CD4-positive, alpha-beta memory T cell (primary cell): ENCODE data around the gene MTR. TPM values are rescaled to one million over a fixed set of nuclear protein-coding genes. Genes with fewer than 3 reads are reported as not detected.

Experiments
- CTCF ChIA-PET: fragments of 350-600 bp; sonication (Branson Sonifier 250); formaldehyde crosslinking; loops from one replicate; lab custom pipeline; 2021; ENCODE audit warnings: inconsistent platforms; ENCODE audit not compliant: partially characterized antibody; lab: Charles Lee
- POLR2A ChIA-PET: fragments of 350-600 bp; sonication (Branson Sonifier 250); formaldehyde crosslinking; loops from one replicate; lab custom pipeline; 2021; ENCODE audit not compliant: partially characterized antibody; lab: Charles Lee
- DNase-seq, 5 donors: peaks; one replicate each; pipeline versions ENCODE4 v3.0.0 to v3.0.0-alpha.2; 2020 to 2022; ENCODE audit warnings: mixed read lengths in 1 of 5
- H3K27ac ChIP-seq: one replicate; pipeline ENCODE4 v1.7.0; 2013; ENCODE audit warnings: low read depth, low read length
- H3K27me3 ChIP-seq: 2 replicates; pipeline ENCODE4 v1.7.0; 2013; ENCODE audit warnings: mild to moderate bottlenecking, low read length, moderate library complexity; ENCODE audit not compliant: insufficient read depth
- H3K36me3 ChIP-seq: 2 replicates; pipeline ENCODE4 v1.7.0; 2013; ENCODE audit warnings: mild to moderate bottlenecking, low read length, moderate library complexity; ENCODE audit not compliant: insufficient read depth
- H3K4me1 ChIP-seq: 2 replicates; pipeline ENCODE4 v1.7.0; 2013; ENCODE audit warnings: mild to moderate bottlenecking, low read length, moderate library complexity; ENCODE audit not compliant: insufficient read depth
- H3K4me3 ChIP-seq, 2 donors: one replicate each; pipeline ENCODE4 v1.7.0; 2013; ENCODE audit warnings: low read length in 2 of 2, mild to moderate bottlenecking in 1 of 2
- H3K9me3 ChIP-seq, 2 donors: one replicate each; pipeline ENCODE4 v1.7.0; 2013; ENCODE audit warnings: low read length in 2 of 2, control low read depth in 1 of 2; ENCODE audit not compliant: control insufficient read depth in 1 of 2
- H3K27ac Mint-ChIP-seq, 7 donors: one replicate each; pipeline ENCODE4 v1.8.0; 2020 to 2021; ENCODE audit warnings: mixed read lengths in 7 of 7, mild to moderate bottlenecking in 6 of 7, inconsistent platforms in 3 of 7, moderate library complexity in 3 of 7
- H3K27me3 Mint-ChIP-seq, 2 donors: one replicate each; pipeline ENCODE4 v1.8.0; 2020 to 2021; ENCODE audit warnings: mixed read lengths in 2 of 2
- H3K36me3 Mint-ChIP-seq, 2 donors: one replicate each; pipeline ENCODE4 v1.8.0; 2020 to 2021; ENCODE audit warnings: mixed read lengths in 2 of 2, inconsistent platforms in 1 of 2, mild to moderate bottlenecking in 1 of 2
- H3K4me1 Mint-ChIP-seq, 4 donors: one replicate each; pipeline ENCODE4 v1.8.0; 2020 to 2021; ENCODE audit warnings: mixed read lengths in 4 of 4, mild to moderate bottlenecking in 1 of 4
- H3K4me3 Mint-ChIP-seq, 8 donors: one replicate each; pipeline ENCODE4 v1.8.0; 2020 to 2021; ENCODE audit warnings: mixed read lengths in 8 of 8, mild to moderate bottlenecking in 7 of 8, moderate library complexity in 6 of 8, inconsistent platforms in 3 of 8
- H3K9me3 Mint-ChIP-seq, 8 donors: one replicate each; pipeline ENCODE4 v1.8.0; 2020 to 2021; ENCODE audit warnings: mixed read lengths in 8 of 8, mild to moderate bottlenecking in 5 of 8, inconsistent platforms in 3 of 8, moderate library complexity in 1 of 8
- intact Hi-C: fragments of 100-400 bp; cut with micrococcal nuclease; formaldehyde crosslinking; loops from one replicate; pipeline ENCODE4 v1.15.1; 2023
- polyA plus RNA-seq, 2 donors: library from polyadenylated mRNA; unstranded; fragments of 300-500 nt; fragmentation: Illumina TruSeq; gene quantifications; one replicate each; pipeline ENCODE4 v1.2.3, GENCODE V29; 2021
- total RNA-seq, 2 experiments: library from RNA; stranded (reverse); gene quantifications; one replicate each; pipeline ENCODE4 v1.2.3, GENCODE V29; 2021

MTR gene
- total and polyA plus RNA-seq, 4 experiments from 2014 or later = 5.6 to 71.0 (median 45.5) TPM

DNA sequence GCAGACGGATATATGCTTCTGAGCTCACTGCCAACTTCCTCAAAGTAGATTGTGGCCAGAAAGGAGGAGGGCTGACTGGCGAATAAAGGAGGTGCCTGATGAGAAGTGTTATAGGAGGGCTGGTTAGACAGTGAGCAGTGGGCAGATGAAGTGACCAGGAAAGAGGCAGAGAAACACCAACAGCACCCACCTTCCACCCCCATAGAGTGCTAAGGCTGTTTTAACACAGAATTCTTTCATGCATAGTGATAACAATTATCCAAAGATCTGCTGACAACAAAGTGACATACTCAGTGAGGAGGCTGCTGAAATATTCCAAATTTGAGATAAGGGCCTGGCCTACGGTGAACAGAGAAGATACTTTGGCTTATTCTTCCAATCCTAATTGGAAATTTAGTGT is 21.2 kb upstream of the MTR start:
- intact Hi-C loops = no loop called here
- Histone ChIP-seq H3K4me1 (no peaks in the 10 kb centered on the region), H3K27ac (no peak overlapping the region), H3K9me3 (no peaks in the 10 kb centered on the region), H3K4me3 (no peak overlapping the region), H3K27me3 (peaks cover 3% of the 10 kb centered on the region), H3K36me3 (no peaks in the 10 kb centered on the region)
- Mint-ChIP-seq H3K36me3 (peaks cover 0 to 6% of the 10 kb centered on the region in 2 donors), H3K4me3 (no peak overlapping the region), H3K4me1 (no peaks in the 10 kb centered on the region), H3K27me3 (peaks cover 14 to 26% of the 10 kb centered on the region in 2 donors), H3K9me3 (peaks cover 0 to 17% (median 7%) of the 10 kb centered on the region in 8 donors), H3K27ac (no peak overlapping the region)
- no peak for DNase-seq
- ChIA-PET POLR2A (interaction anchor here (0.6 to 0.7 kb wide), 2 partner anchors 21 to 78 kb away, joined by 4 to 5 read pairs; partner anchors contain the start of gene MTR), CTCF (no interaction called here)

DNA sequence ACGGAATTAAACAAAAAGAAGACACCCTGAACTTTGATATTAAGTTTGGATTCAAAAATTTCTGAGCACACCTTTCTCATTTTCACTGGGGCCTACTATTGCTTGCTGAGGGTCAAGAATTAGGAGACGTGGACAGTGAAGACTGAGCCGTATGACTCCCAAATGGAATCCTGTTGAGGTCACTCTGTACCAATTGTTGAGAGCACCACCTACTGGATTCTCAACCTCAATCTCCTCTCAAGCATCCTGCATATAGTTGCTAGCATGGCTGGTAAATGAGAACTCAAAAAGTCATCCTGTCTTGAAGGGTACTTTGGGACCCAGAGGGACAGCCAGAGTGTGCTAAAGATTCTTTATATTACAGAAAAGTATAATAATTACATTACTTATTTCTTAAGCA is 20.2 kb upstream of the MTR start:
- Histone ChIP-seq H3K9me3 (no peaks in the 10 kb centered on the region), H3K4me1 (no peaks in the 10 kb centered on the region), H3K4me3 (no peak overlapping the region), H3K27me3 (peaks cover 3% of the 10 kb centered on the region), H3K36me3 (no peaks in the 10 kb centered on the region), H3K27ac (no peak overlapping the region)
- DNase-seq = no peak
- H3K27ac Mint-ChIP-seq = no peak overlapping the region
- CTCF ChIA-PET = no interaction called here
- no peak overlapping the region for H3K4me3 Mint-ChIP-seq
- POLR2A ChIA-PET = no interaction called here
- intact Hi-C loops = no loop called here
- H3K4me1 Mint-ChIP-seq = no peaks in the 10 kb centered on the region
- H3K9me3 Mint-ChIP-seq = peaks cover 0 to 27% (median 16%) of the 10 kb centered on the region in 8 donors
- H3K27me3 Mint-ChIP-seq = peaks cover 14 to 24% of the 10 kb centered on the region in 2 donors
- peaks cover 0 to 12% of the 10 kb centered on the region in 2 donors for H3K36me3 Mint-ChIP-seq

DNA sequence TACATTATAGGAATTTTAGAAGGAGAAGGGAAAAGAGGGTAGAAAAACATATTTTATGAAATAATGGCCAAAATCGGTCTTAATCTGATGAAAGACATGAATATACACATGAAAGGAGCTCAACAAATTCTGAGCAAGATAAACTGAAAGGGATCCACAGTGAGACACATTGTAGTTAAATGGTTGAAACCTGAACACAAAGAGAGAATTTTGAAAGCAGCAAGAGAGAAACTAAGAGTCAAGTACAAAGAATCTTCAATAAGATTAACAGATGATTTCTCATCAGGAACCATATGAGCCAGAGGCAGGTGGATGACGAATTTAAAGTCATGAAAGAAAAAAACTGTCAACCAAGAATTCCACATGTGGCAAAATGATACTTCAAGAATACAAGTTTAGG is 15.8 kb upstream of the MTR start:
- Mint-ChIP-seq H3K27ac (no peak overlapping the region), H3K4me1 (no peaks in the 10 kb centered on the region), H3K36me3 (peaks cover 0 to 12% of the 10 kb centered on the region in 2 donors), H3K4me3 (no peak overlapping the region), H3K9me3 (peaks cover 0 to 27% (median 17%) of the 10 kb centered on the region in 8 donors), H3K27me3 (peaks cover 5 to 17% of the 10 kb centered on the region in 2 donors)
- peaks cover 3% of the 10 kb centered on the region for H3K27me3 ChIP-seq
- DNase-seq = no peak
- no peak overlapping the region for H3K27ac ChIP-seq
- H3K9me3 ChIP-seq = no peaks in the 10 kb centered on the region
- H3K36me3 ChIP-seq = no peaks in the 10 kb centered on the region
- POLR2A ChIA-PET = no interaction called here
- intact Hi-C loops = no loop called here
- CTCF ChIA-PET = no interaction called here
- H3K4me1 ChIP-seq = no peaks in the 10 kb centered on the region
- H3K4me3 ChIP-seq = no peak overlapping the region

DNA sequence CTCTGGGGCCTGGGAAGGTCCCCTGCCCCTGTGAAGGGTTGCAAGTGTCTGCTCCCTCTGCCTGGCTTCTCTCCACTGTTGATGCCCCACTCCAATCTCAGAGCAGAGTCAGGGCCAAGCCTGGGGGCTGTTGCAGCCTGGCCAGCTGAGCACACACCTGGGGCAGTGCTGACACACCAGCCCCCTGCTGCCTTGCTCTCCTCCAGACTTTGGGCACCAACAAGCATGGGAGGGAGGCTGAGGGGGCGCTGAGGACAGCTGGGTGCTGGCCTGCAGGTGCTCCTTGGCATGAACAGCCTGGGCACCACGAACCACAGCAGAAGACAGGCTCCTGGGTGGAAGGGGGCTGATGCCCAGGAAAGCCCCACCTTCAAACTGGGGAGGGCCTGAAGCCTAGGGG is 9.6 kb upstream of the MTR start:
- no peak overlapping the region for H3K27ac Mint-ChIP-seq
- Histone ChIP-seq H3K4me3 (no peak overlapping the region), H3K36me3 (no peaks in the 10 kb centered on the region), H3K27me3 (no peaks in the 10 kb centered on the region), H3K9me3 (no peaks in the 10 kb centered on the region), H3K4me1 (no peaks in the 10 kb centered on the region), H3K27ac (no peak overlapping the region)
- no peak for DNase-seq
- H3K9me3 Mint-ChIP-seq = no peaks in the 10 kb centered on the region
- no peak overlapping the region for H3K4me3 Mint-ChIP-seq
- ChIA-PET POLR2A (no interaction called here), CTCF (no interaction called here)
- H3K4me1 Mint-ChIP-seq = no peaks in the 10 kb centered on the region
- peaks cover 7 to 9% of the 10 kb centered on the region in 2 donors for H3K27me3 Mint-ChIP-seq
- no peaks in the 10 kb centered on the region for H3K36me3 Mint-ChIP-seq
- intact Hi-C loops = no loop called here

DNA sequence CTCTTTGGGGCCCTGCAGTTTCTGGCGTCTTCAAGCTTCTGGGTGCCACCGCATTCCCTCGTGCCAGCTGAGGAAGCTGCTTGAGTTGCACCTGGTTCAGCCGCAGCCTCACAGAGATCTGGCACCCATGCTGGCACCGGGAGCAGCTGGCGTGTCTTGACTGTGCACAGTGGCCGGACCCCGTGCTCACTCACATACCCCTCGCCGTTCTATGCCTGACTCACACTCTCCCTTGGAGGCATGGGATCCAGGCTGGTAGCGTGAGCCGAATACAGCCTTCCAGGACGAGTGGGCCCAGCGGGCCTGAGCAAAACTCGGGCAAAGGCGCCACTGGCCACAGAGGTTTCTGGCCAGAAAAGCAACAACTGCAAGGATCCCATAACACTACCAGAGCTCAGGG is 8.6 kb upstream of the MTR start:
- H3K4me1 Mint-ChIP-seq = no peaks in the 10 kb centered on the region
- H3K27ac ChIP-seq = no peak overlapping the region
- no peak for DNase-seq
- no peak overlapping the region for H3K4me3 ChIP-seq
- CTCF ChIA-PET = interaction anchor here (1.1 kb wide), 1 partner anchor 10 kb away, joined by 3 read pairs; no protein-coding TSS in a partner anchor
- H3K4me1 ChIP-seq = no peaks in the 10 kb centered on the region
- H3K4me3 Mint-ChIP-seq = no peak overlapping the region
- intact Hi-C loops = no loop called here
- POLR2A ChIA-PET = no interaction called here
- H3K36me3 ChIP-seq = no peaks in the 10 kb centered on the region
- H3K27me3 ChIP-seq = no peaks in the 10 kb centered on the region
- H3K27ac Mint-ChIP-seq = no peak overlapping the region
- H3K27me3 Mint-ChIP-seq = peaks cover 6 to 11% of the 10 kb centered on the region in 2 donors
- no peaks in the 10 kb centered on the region for H3K9me3 Mint-ChIP-seq
- H3K36me3 Mint-ChIP-seq = no peaks in the 10 kb centered on the region
- no peaks in the 10 kb centered on the region for H3K9me3 ChIP-seq

DNA sequence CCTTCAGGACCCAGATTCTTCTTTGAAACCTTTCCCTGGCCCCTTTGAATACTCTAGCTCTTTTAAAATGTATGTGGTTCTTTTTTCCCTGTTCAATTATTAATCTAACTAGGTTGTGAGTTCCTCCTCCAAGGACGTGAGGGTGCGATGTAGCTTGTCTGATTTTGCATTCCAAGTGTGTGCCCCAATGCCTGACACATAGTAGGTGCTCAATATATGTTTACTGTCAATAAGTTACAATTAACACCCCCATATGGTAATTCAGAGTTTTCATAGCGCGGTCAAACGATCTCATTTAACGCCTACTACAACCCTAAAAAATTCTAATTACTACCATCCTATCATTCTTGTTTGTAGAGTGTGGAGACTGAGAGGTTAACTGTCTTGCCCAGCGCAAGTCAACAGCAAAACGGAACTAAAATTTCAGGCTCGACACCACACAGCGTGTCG is 482 bp upstream of the MTR start:
- H3K36me3 Mint-ChIP-seq = peaks cover 0 to 17% of the 10 kb centered on the region in 2 donors
- peaks cover 23 to 43% (median 27%) of the 10 kb centered on the region in 4 donors for H3K4me1 Mint-ChIP-seq
- Histone ChIP-seq H3K9me3 (no peaks in the 10 kb centered on the region), H3K27me3 (no peaks in the 10 kb centered on the region), H3K4me3 (peak overlapping the region; percentile 83 to 97), H3K36me3 (no peaks in the 10 kb centered on the region), H3K4me1 (peaks cover 33% of the 10 kb centered on the region), H3K27ac (peak overlapping the region; percentile 99)
- peaks cover 0 to 8% (median 0%) of the 10 kb centered on the region in 8 donors for H3K9me3 Mint-ChIP-seq
- no peak for DNase-seq
- intact Hi-C loops = loop anchor here (5.0 to 10.0 kb wide), 6 partner anchors 110 to 927 kb away; partner anchors contain the start of genes ACTN2, ERO1B, LGALS8 and LYST
- ChIA-PET CTCF (interaction anchor here (1.1 to 1.9 kb wide), 3 partner anchors 11 to 189 kb away, joined by 3 to 11 read pairs (median 3); no protein-coding TSS in a partner anchor), POLR2A (interaction anchor here (0.7 to 2.6 kb wide), 9 partner anchors 9 to 928 kb away, joined by 3 to 11 read pairs (median 4); partner anchors contain the start of genes ERO1B, HEATR1 and LYST)
- H3K27me3 Mint-ChIP-seq = peaks cover 2 to 5% of the 10 kb centered on the region in 2 donors
- peak overlapping the region; percentile 95 to 99 (median 98) for H3K27ac Mint-ChIP-seq
- peak overlapping the region; percentile 92 to 98 (median 96) for H3K4me3 Mint-ChIP-seq

DNA sequence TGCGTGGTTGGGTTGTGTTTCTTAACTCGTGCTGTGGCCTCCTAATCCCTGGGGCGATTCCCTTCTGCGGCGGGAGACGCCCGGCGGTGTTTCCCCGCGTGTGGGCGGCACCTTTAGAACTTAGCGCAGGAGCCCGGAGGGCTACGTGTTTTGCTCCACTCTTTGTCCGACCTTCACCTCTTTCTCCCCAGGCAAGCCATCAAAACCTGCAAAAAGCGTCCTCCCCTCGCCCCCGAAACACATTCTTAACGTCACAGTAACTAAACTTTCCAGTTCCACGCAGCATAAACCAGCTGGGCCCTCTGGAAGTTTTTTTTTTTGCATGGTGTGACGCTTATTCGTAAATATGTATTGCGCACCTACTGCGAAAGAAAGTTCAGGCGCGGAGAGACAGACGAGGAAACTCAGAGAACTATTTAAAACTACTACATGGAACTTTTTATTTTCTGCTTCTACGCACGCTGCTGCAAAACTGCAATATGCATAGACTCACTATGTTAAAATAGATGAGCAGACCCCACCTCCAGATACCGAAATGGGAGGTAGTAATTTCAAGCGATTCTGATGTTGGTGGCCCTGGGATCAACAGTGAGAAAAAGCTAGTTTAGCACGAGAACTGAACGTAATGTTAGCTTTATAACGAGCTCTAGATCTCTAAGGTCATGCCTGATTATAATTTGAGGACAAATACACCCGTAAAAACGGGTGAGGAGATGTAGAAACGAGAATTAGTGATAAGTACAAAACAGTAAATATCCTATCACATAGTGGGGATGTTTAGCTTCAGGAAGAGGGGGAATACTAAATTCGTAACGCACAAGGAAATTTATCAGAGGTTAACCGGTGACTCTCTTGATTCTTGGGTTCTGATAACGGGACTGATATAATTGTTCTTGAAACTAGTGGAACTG is 920 bp downstream of the MTR start:
- Mint-ChIP-seq H3K9me3 (peaks cover 0 to 8% (median 0%) of the 10 kb centered on the region in 8 donors), H3K27me3 (peaks cover 1 to 5% of the 10 kb centered on the region in 2 donors), H3K4me3 (peak overlapping the region; percentile 92 to 98 (median 96)), H3K4me1 (peaks cover 26 to 55% (median 36%) of the 10 kb centered on the region in 4 donors), H3K36me3 (peaks cover 0 to 22% of the 10 kb centered on the region in 2 donors), H3K27ac (peak overlapping the region; percentile 95 to 99 (median 98))
- H3K4me3 ChIP-seq = peak overlapping the region; percentile 83 to 97
- DNase-seq = peak in 3 of 5 donors; percentile 76 to 89 (median 81)
- peak overlapping the region; percentile 99 for H3K27ac ChIP-seq
- POLR2A ChIA-PET = interaction anchor here (1.0 to 2.6 kb wide), 5 partner anchors 41 to 929 kb away, joined by 3 to 11 read pairs (median 5); partner anchors contain the start of genes ERO1B, HEATR1, LGALS8 and LYST
- CTCF ChIA-PET = interaction anchor here (1.1 kb wide), 1 partner anchor 19 kb away, joined by 3 read pairs; no protein-coding TSS in a partner anchor
- H3K4me1 ChIP-seq = peaks cover 47% of the 10 kb centered on the region
- intact Hi-C loops = loop anchor here (5.0 to 10.0 kb wide), 6 partner anchors 111 to 929 kb away; partner anchors contain the start of genes ACTN2, ERO1B, LGALS8 and LYST
- no peaks in the 10 kb centered on the region for H3K36me3 ChIP-seq
- H3K9me3 ChIP-seq = no peaks in the 10 kb centered on the region
- no peaks in the 10 kb centered on the region for H3K27me3 ChIP-seq
